SK-N-MC (cell line): Measurements from ENCODE around the gene FNDC3B.

ENCODE experiments used
- EZH2 ChIP-seq: fragments of 200-600 bp; sonication (generic); IDR thresholded peaks from one replicate; pipeline ENCODE4 v1.6.1; 2017; ENCODE audit warnings: antibody characterized with exemption
- POLR2AphosphoS5 ChIP-seq: IDR thresholded peaks from 2 replicates; pipeline ENCODE4 v1.6.1; 2012; ENCODE audit warnings: mild to moderate bottlenecking, low read depth, low read length, borderline replicate concordance

DNA sequence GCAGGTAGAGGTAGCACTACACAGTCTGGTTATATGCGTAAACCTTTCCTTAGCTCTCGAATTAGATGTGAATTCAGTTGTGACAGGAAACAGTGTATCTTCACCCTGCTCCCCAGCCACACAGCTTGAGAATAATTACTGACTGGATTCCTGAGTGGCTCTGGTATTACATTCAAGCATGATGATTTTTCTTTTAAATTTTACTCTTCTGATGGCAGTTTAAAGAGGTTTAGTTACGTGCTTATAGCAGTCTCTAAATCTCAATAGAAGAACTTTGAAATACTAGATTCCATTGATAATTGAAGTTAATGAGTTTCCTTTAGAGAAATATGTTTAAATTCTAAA lies 98.8 kb downstream of the FNDC3B start:
- no peak for TF ChIP-seq POLR2AphosphoS5
- no peak for TF ChIP-seq EZH2
